HepG2 (cell line): ENCODE measurements around the gene SSBP4. TPM values are rescaled to one million over a fixed set of nuclear protein-coding genes. Genes with fewer than 3 reads are reported as not detected.

ENCODE experiments used
- AGO2 ChIP-seq: fragments of 200-400 bp; formaldehyde crosslinking; optimal IDR thresholded peaks from 2 replicates; pipeline ENCODE3; 2017; ENCODE audit warnings: mild to moderate bottlenecking, low read depth, low read length, moderate library complexity
- ARHGAP35 ChIP-seq: sonication (generic); formaldehyde crosslinking; IDR thresholded peaks from 2 replicates; pipeline ENCODE4 v1.9.0; 2022; ENCODE audit warnings: mild to moderate bottlenecking, inconsistent platforms, moderate library complexity, missing genetic modification reagents, borderline replicate concordance
- ATF6 ChIP-seq: sonication (generic); formaldehyde crosslinking; conservative IDR thresholded peaks from 2 replicates; pipeline ENCODE4 v1.4.0; 2020; ENCODE audit warnings: missing genetic modification reagents
- ETV5 ChIP-seq: IDR thresholded peaks from 2 replicates; pipeline ENCODE4 v1.6.1; 2018; ENCODE audit warnings: missing biosample characterization, missing genetic modification reagents, inconsistent platforms, borderline replicate concordance
- FOXP4 ChIP-seq: sonication (generic); formaldehyde crosslinking; IDR thresholded peaks from 2 replicates; pipeline ENCODE4 v1.4.0; 2020; ENCODE audit warnings: missing genetic modification reagents
- HES4 ChIP-seq: sonication (generic); formaldehyde crosslinking; IDR thresholded peaks from 2 replicates; pipeline ENCODE4 v1.9.0; 2021; ENCODE audit warnings: mild to moderate bottlenecking, missing genetic modification reagents, borderline replicate concordance
- HIVEP1 ChIP-seq: sonication (generic); formaldehyde crosslinking; IDR thresholded peaks from 2 replicates; pipeline ENCODE4 v1.4.0; 2020; ENCODE audit warnings: mild to moderate bottlenecking, missing genetic modification reagents
- IRX3 ChIP-seq: sonication (generic); formaldehyde crosslinking; IDR thresholded peaks from 2 replicates; pipeline ENCODE4 v1.8.1; 2023; ENCODE audit warnings: mild to moderate bottlenecking, low read depth, missing genetic modification reagents, borderline replicate concordance
- JUND ChIP-seq: sonication (generic); formaldehyde crosslinking; IDR thresholded peaks from 2 replicates; pipeline ENCODE4 v1.8.0; 2022; ENCODE audit warnings: mild to moderate bottlenecking, missing genetic modification reagents
- MLLT10 ChIP-seq: sonication (generic); formaldehyde crosslinking; IDR thresholded peaks from 2 replicates; pipeline ENCODE4 v1.4.0; 2020; ENCODE audit warnings: missing genetic modification reagents
- MTF1 ChIP-seq: sonication (generic); formaldehyde crosslinking; IDR thresholded peaks from 2 replicates; pipeline ENCODE4 v1.5.0; 2020; ENCODE audit warnings: missing genetic modification reagents
- NFE2L1 ChIP-seq: sonication (generic); formaldehyde crosslinking; IDR thresholded peaks from 2 replicates; pipeline ENCODE4 v1.4.0; 2020; ENCODE audit warnings: missing genetic modification reagents, mild to moderate bottlenecking, borderline replicate concordance
- NR2C2 ChIP-seq: sonication (generic); formaldehyde crosslinking; IDR thresholded peaks from 2 replicates; pipeline ENCODE4 v1.4.0; 2020; ENCODE audit warnings: missing genetic modification reagents, mild to moderate bottlenecking, moderate library complexity, borderline replicate concordance
- SNAPC5 ChIP-seq: sonication (generic); formaldehyde crosslinking; IDR thresholded peaks from 2 replicates; pipeline ENCODE4 v1.8.1; 2023; ENCODE audit warnings: mild to moderate bottlenecking, missing genetic modification reagents, borderline replicate concordance
- YEATS2 ChIP-seq: sonication (generic); formaldehyde crosslinking; IDR thresholded peaks from 2 replicates; pipeline ENCODE4 v1.4.0; 2020; ENCODE audit warnings: missing genetic modification reagents, borderline replicate concordance
- ZBTB7B ChIP-seq: sonication (generic); formaldehyde crosslinking; IDR thresholded peaks from 2 replicates; pipeline ENCODE4 v1.4.0; 2020; ENCODE audit warnings: missing genetic modification reagents
- ZFP36L1 ChIP-seq: sonication (generic); formaldehyde crosslinking; IDR thresholded peaks from 2 replicates; pipeline ENCODE4 v1.8.0; 2022; ENCODE audit warnings: mild to moderate bottlenecking, missing genetic modification reagents, moderate library complexity
- ZNF687 ChIP-seq: sonication (generic); formaldehyde crosslinking; IDR thresholded peaks from 2 replicates; pipeline ENCODE4 v1.5.1; 2020; ENCODE audit warnings: mild to moderate bottlenecking, missing genetic modification reagents, moderate library complexity
- ZSCAN21 ChIP-seq: sonication (generic); formaldehyde crosslinking; IDR thresholded peaks from 2 replicates; pipeline ENCODE4 v1.8.0; 2022; ENCODE audit warnings: mild to moderate bottlenecking, missing genetic modification reagents, moderate library complexity, borderline replicate concordance
- polyA plus RNA-seq, 8 experiments: library from polyadenylated mRNA; depleted of rRNA in 3 of 8; stranded (reverse) in 7 of 8; unstranded in 1 of 8; fragments of >200 nt; fragmentation: Illumina TruSeq in 4 of 8; extraction: Trizol in 4 of 8; gene quantifications; 2 replicates each; pipeline versions ENCODE4 v1.2.1 to v1.2.3, GENCODE V29; 2011 to 2016; ENCODE audit warnings: low read depth in 4 of 8, missing spikeins in 1 of 8, mixed read lengths in 1 of 8; ENCODE audit not compliant: insufficient read depth in 1 of 8
- total RNA-seq, 5 experiments: library from RNA; depleted of rRNA; stranded (reverse); fragments of >200 nt; fragmentation: Illumina TruSeq; extraction: Trizol; gene quantifications; 2 replicates each; pipeline ENCODE4 v1.2.3, GENCODE V29; 2016; ENCODE audit warnings: low read depth in 1 of 5

The SSBP4 gene
- total and polyA plus RNA-seq, 2 of the 13 experiments (the other 11 are each of a cell fraction or from before 2014, with no cell fraction given): 20.8 to 39.5 TPM

- TF ChIP-seq ATF6 (CRISPR knock-in tag) (no peak), IRX3 (no peak), ZNF687 (CRISPR knock-in tag) (peak; percentile 99), NFE2L1 (CRISPR knock-in tag) (peak; percentile 93), HES4 (no peak), NR2C2 (peak; percentile 64), SNAPC5 (CRISPR knock-in tag) (no peak), HIVEP1 (CRISPR knock-in tag) (peak; percentile 88), MLLT10 (CRISPR knock-in tag) (no peak), AGO2 (no peak), MTF1 (CRISPR knock-in tag) (no peak), ZSCAN21 (CRISPR knock-in tag) (peak; percentile 70), ETV5 (CRISPR knock-in tag) (peak; percentile 98), FOXP4 (CRISPR knock-in tag) (peak; percentile 90), JUND (CRISPR knock-in tag) (peak; percentile 96), ARHGAP35 (no peak; the same call in 1 of the 2 replicates), ZBTB7B (peak; percentile 97), ZFP36L1 (CRISPR knock-in tag) (peak; percentile 53; the same call in 1 of the 2 replicates), YEATS2 (CRISPR knock-in tag) (peak; percentile 51; the same call in 1 of the 2 replicates)
Observed at GRCh38 chr19:18373892-18374629, 45.1 kb upstream of the SSBP4 start (continued).
